Measurements from ENCODE around the gene FRMD4A. TPM values are rescaled to one million over a fixed set of nuclear protein-coding genes. Genes with fewer than 3 reads are reported as not detected.

FRMD4A gene
- total RNA-seq, 1 experiment from 2014 or later: 7.1 TPM

- no peak for DNase-seq
- BruUV-seq (replicated peaks): no TSS peak
- Histone ChIP-seq H3K27ac (ENCODE audit: low read length) (no peak overlapping the region), H3K36me3 (ENCODE audit: low read depth, low read length) (no peaks in the 10 kb centered on the region), H3K27me3 (ENCODE audit: low read length) (no peaks in the 10 kb centered on the region), H4K20me1 (ENCODE audit: low read length) (no peaks in the 10 kb centered on the region), H3K4me2 (ENCODE audit: low read length) (no peak overlapping the region), H3K4me3 (ENCODE audit: low read length) (no peak overlapping the region), H3K9me2 (replicated peaks; ENCODE audit: low read length) (no peaks in the 10 kb centered on the region), H3K9me3 (ENCODE audit: low read length) (no peaks in the 10 kb centered on the region), H3K9ac (ENCODE audit: low read length) (no peak overlapping the region), H3F3A (ENCODE audit: low read length, unreplicated experiment) (no peaks in the 10 kb centered on the region), H3K79me2 (ENCODE audit: low read length) (no peaks in the 10 kb centered on the region), H2AFZ (ENCODE audit: low read length) (no peak overlapping the region), H3K4me1 (ENCODE audit: insufficient read depth, low read length) (no peaks in the 10 kb centered on the region)
- ATAC-seq: no peak
- ChIA-PET CTCF (no interaction called here), POLR2A (ENCODE audit: unreplicated experiment) (no interaction called here)
- intact Hi-C loops (cut with micrococcal nuclease): no loop called here
- TF ChIP-seq EZH2phosphoT487 (IDR thresholded peaks at IDR 0.05; ENCODE audit: borderline replicate concordance, low read length): no peak
- no peak for TF ChIP-seq CTCF (conservative IDR thresholded peaks at IDR 0.05; ENCODE audit: low read depth, low read length)
- no peak for TF ChIP-seq EZH2 (IDR thresholded peaks at IDR 0.05; ENCODE audit: low read length, unreplicated experiment)
These were observed 572.4 kb downstream of the FRMD4A start for GRCh38 chr10:13758312-13758711.

- Histone ChIP-seq H3K27me3 (ENCODE audit: low read length) (no peaks in the 10 kb centered on the region), H3K9me2 (replicated peaks; ENCODE audit: low read length) (no peaks in the 10 kb centered on the region), H3K9ac (ENCODE audit: low read length) (no peak overlapping the region), H3K4me1 (ENCODE audit: insufficient read depth, low read length) (no peaks in the 10 kb centered on the region), H2AFZ (ENCODE audit: low read length) (no peak overlapping the region), H4K20me1 (ENCODE audit: low read length) (no peaks in the 10 kb centered on the region), H3K36me3 (ENCODE audit: low read depth, low read length) (no peaks in the 10 kb centered on the region), H3F3A (ENCODE audit: low read length, unreplicated experiment) (no peaks in the 10 kb centered on the region), H3K79me2 (ENCODE audit: low read length) (no peaks in the 10 kb centered on the region), H3K4me2 (ENCODE audit: low read length) (no peak overlapping the region), H3K9me3 (ENCODE audit: low read length) (no peaks in the 10 kb centered on the region), H3K27ac (ENCODE audit: low read length) (no peak overlapping the region), H3K4me3 (ENCODE audit: low read length) (no peak overlapping the region)
- BruUV-seq (replicated peaks): no TSS peak
- ChIA-PET POLR2A (ENCODE audit: unreplicated experiment) (no interaction called here), CTCF (no interaction called here)
- ATAC-seq (no peak), DNase-seq (no peak)
- intact Hi-C loops (cut with micrococcal nuclease): no loop called here
- no peak for TF ChIP-seq EZH2phosphoT487 (IDR thresholded peaks at IDR 0.05; ENCODE audit: borderline replicate concordance, low read length)
- no peak for TF ChIP-seq CTCF (conservative IDR thresholded peaks at IDR 0.05; ENCODE audit: low read depth, low read length)
- no peak for TF ChIP-seq EZH2 (IDR thresholded peaks at IDR 0.05; ENCODE audit: low read length, unreplicated experiment)
These were observed 576.4 kb downstream of the FRMD4A start for GRCh38 chr10:13754277-13754676.

DNA sequence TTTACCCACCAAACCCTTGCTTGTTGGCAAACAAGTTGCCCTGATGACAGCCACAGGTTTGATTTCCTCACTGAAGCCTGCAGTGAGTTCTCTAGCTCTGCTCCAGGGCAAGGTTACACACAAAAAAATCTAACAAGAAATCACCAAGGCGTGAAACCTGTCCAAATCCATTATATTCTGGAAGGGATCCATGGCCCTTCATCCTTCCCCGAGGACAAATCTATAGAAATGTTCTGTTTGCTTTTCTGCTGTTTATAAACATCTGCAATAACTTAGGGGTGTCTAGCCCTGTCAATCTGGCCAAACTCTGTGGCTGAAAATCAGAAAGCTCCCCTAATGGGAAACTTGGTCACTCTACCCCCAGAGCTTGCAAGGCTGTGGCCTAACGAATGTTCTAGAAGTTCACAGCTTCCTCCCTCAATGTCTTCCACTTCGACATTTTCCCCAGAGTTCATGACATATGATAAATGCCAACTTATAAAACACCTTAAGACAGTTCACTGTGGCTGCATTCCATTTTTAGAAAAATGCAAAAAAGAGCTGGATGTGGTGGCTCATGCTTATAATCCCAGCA lies 579.4 kb downstream of the FRMD4A start:
- no TSS peak for BruUV-seq (replicated peaks)
- no peak overlapping the region for H2AFZ ChIP-seq (ENCODE audit: low read length)
- POLR2A ChIA-PET (ENCODE audit: unreplicated experiment): no interaction called here
- DNase-seq (no peak), ATAC-seq (no peak)
- no peaks in the 10 kb centered on the region for H3K4me1 ChIP-seq (ENCODE audit: insufficient read depth, low read length)
- H3K27me3 ChIP-seq (ENCODE audit: low read length): no peaks in the 10 kb centered on the region
- no peaks in the 10 kb centered on the region for H3K9me3 ChIP-seq (ENCODE audit: low read length)
- no peaks in the 10 kb centered on the region for H3K9me2 ChIP-seq (replicated peaks; ENCODE audit: low read length)
- H3K4me2 ChIP-seq (ENCODE audit: low read length): no peak overlapping the region
- H3K79me2 ChIP-seq (ENCODE audit: low read length): no peaks in the 10 kb centered on the region
- H3K27ac ChIP-seq (ENCODE audit: low read length): no peak overlapping the region
- CTCF ChIA-PET: no interaction called here
- no peaks in the 10 kb centered on the region for H3F3A ChIP-seq (ENCODE audit: low read length, unreplicated experiment)
- no peak overlapping the region for H3K4me3 ChIP-seq (ENCODE audit: low read length)
- no peak for TF ChIP-seq CTCF (conservative IDR thresholded peaks at IDR 0.05; ENCODE audit: low read depth, low read length)
- no peak for TF ChIP-seq EZH2phosphoT487 (IDR thresholded peaks at IDR 0.05; ENCODE audit: borderline replicate concordance, low read length)
- no peak for TF ChIP-seq EZH2 (IDR thresholded peaks at IDR 0.05; ENCODE audit: low read length, unreplicated experiment)
- intact Hi-C loops (cut with micrococcal nuclease): no loop called here
- H3K36me3 ChIP-seq (ENCODE audit: low read depth, low read length): no peaks in the 10 kb centered on the region
- H3K9ac ChIP-seq (ENCODE audit: low read length): no peak overlapping the region
- H4K20me1 ChIP-seq (ENCODE audit: low read length): no peaks in the 10 kb centered on the region
